ENCODE data around the gene GYG2. TPM values are rescaled to one million over a fixed set of nuclear protein-coding genes. Genes with fewer than 3 reads are reported as not detected.
"Not testable (repeated sequence)": the region's sequence is repeated elsewhere in the genome, so short reads cannot be mapped to it uniquely, and the experiment has no call there.

GYG2 gene
- total RNA-seq, 1 experiment from 2014 or later, result not detected

DNA sequence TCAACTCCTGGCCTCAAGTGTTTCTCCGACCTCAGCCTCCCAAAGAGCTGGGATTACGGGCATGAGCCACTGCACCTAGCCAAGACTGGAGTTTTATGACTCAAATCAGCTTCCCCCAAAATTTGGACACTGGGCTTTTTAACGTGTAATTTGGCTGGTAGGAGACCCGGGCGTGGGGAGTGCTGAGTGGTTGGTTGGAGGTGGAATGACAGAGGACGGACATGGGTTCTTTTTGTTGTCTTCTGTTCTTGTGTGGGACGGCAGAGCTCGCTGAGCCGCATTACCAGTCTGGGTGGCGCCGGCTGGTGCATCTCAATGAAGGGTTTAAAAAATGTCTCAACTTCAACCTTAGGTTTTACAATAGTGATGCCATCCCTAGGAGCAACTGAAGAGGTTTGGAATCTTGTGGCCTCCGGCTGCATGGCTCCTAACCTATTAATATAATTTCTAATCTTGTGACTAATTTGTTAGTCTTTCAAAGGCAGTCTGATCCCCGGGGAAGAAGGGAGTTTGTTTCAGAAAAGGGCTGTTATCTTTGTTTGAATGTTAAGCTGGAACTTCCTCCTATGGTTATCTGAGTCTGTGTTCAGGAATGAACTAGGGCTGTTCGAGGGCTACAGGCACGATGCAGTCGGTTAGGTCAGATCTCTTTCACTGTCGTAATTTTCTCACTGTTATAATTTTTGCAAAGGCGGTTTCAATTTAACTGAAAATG, 26.2 kb upstream of the GYG2 start:
- intact Hi-C loops (cut with micrococcal nuclease); H3K9ac ChIP-seq (ENCODE audit: low read length); H3K27me3 ChIP-seq (ENCODE audit: insufficient read depth, low read length); H3K4me2 ChIP-seq (ENCODE audit: low read length); POLR2A ChIA-PET; CTCF ChIA-PET; H3K9me2 ChIP-seq (ENCODE audit: insufficient read depth); H3K27ac ChIP-seq (ENCODE audit: low read depth, low read length); H3K36me3 ChIP-seq (ENCODE audit: control insufficient read depth in 1 of 2, insufficient read depth in 2 of 2, low read length in 2 of 2); H3K9me3 ChIP-seq (ENCODE audit: control insufficient read depth in 1 of 2, insufficient read depth in 1 of 2, low read depth in 1 of 2, low read length in 2 of 2); RAD21 ChIA-PET (ENCODE audit: low non-redundant PET in 1 of 2, low total read pairs in 2 of 2, uncharacterized antibody in 2 of 2, unreplicated experiment in 2 of 2); H3K4me3 ChIP-seq (replicated peaks in 1 of 2; ENCODE audit: low read depth in 1 of 2, low read length in 2 of 2); DNase-seq (ENCODE audit: low read depth, low spot score); ATAC-seq; H2AFZ ChIP-seq (ENCODE audit: low read depth, low read length, poor library complexity, severe bottlenecking); H3K79me2 ChIP-seq (ENCODE audit: insufficient read depth, low read length); BruUV-seq (replicated peaks); H4K20me1 ChIP-seq (ENCODE audit: insufficient read depth): not testable (repeated sequence)
- peaks cover 3 to 21% of the 10 kb centered on the region in 2 experiments for H3K4me1 ChIP-seq (ENCODE audit: control insufficient read depth in 1 of 2, insufficient read depth in 2 of 2, low read length in 2 of 2)

DNA sequence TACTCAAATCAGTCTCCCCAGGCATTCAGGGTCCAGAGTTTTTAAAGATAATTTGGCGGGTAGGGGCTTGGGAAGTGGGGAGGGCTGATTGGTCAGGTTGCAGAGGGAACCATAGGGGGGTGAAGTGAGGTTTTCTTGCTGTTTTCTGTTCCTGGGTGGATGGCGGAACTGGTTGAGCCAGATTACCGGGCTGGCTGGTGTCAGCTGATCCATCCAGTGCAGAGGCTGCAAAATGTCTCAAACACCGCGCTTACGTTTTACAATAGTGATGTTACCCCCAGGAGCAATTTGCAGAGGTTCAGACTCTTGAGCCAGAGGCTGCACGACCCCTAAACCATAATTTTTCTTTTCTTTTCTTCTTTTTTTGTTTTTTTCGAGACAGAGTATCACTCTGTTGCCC, 25.2 kb upstream of the GYG2 start:
- H3K36me3 ChIP-seq (ENCODE audit: control insufficient read depth in 1 of 2, insufficient read depth in 2 of 2, low read length in 2 of 2); H4K20me1 ChIP-seq (ENCODE audit: insufficient read depth); CTCF ChIA-PET; H3K4me3 ChIP-seq (replicated peaks in 1 of 2; ENCODE audit: low read depth in 1 of 2, low read length in 2 of 2); H3K9ac ChIP-seq (ENCODE audit: low read length); ATAC-seq; RAD21 ChIA-PET (ENCODE audit: low non-redundant PET in 1 of 2, low total read pairs in 2 of 2, uncharacterized antibody in 2 of 2, unreplicated experiment in 2 of 2); BruUV-seq (replicated peaks); H3K27ac ChIP-seq (ENCODE audit: low read depth, low read length); DNase-seq (ENCODE audit: low read depth, low spot score); H3K4me2 ChIP-seq (ENCODE audit: low read length); H3K79me2 ChIP-seq (ENCODE audit: insufficient read depth, low read length); H2AFZ ChIP-seq (ENCODE audit: low read depth, low read length, poor library complexity, severe bottlenecking); H3K9me2 ChIP-seq (ENCODE audit: insufficient read depth); H3K27me3 ChIP-seq (ENCODE audit: insufficient read depth, low read length); POLR2A ChIA-PET; intact Hi-C loops (cut with micrococcal nuclease); H3K9me3 ChIP-seq (ENCODE audit: control insufficient read depth in 1 of 2, insufficient read depth in 1 of 2, low read depth in 1 of 2, low read length in 2 of 2): not testable (repeated sequence)
- peaks cover 3 to 21% of the 10 kb centered on the region in 2 experiments for H3K4me1 ChIP-seq (ENCODE audit: control insufficient read depth in 1 of 2, insufficient read depth in 2 of 2, low read length in 2 of 2)

DNA sequence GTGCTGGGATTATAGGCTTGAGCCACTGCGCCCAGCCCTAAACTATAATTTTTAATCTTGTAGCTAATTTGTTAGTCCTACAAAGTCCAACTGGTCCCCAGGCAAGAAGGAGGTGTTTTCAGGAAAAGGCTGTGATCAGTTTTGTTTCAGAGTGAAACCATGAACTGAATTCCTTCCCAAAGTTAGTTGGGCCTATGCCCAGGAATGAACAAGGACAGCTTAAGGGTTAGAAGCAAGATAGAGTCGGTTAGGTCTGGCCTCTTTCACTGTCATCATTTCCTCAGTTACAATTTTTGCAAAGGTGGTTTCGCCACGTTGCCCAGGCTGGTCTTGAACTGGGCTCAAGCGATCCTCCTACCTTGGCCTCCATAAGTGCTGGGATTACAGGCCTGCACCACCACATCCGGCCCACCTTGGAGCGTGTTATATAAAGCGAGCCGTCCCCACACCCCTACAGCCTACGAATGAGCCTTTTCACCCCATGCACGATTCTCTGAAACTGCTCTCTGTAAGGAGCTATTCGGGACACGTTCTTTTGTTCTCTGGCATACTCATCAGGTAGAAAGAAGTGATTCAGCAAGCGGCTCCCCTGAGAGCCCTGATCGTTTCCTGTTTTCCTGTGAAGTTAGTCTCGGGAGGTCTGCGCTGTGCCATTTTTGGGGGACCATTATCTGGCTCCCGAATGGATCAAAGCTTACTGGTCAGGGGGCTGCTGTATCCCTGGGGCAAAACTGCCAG, 24.5 kb upstream of the GYG2 start:
- Histone ChIP-seq H3K4me1 (ENCODE audit: control insufficient read depth in 1 of 2, insufficient read depth in 2 of 2, low read length in 2 of 2) (peaks cover 3 to 21% of the 10 kb centered on the region in 2 experiments), H3K4me3 (replicated peaks in 1 of 2; ENCODE audit: low read depth in 1 of 2, low read length in 2 of 2) (0 out of 4 replicates have a peak overlapping the region, but pooled peaks of 1 of the 2 experiments have one; percentile 20), H3K4me2 (ENCODE audit: low read length) (peak overlapping the region; percentile 56), H3K27ac (ENCODE audit: low read depth, low read length) (0 out of 2 replicates have a peak overlapping the region, but pooled peaks have one; percentile 26)
- RAD21 ChIA-PET (ENCODE audit: low non-redundant PET in 1 of 2, low total read pairs in 2 of 2, uncharacterized antibody in 2 of 2, unreplicated experiment in 2 of 2); POLR2A ChIA-PET; intact Hi-C loops (cut with micrococcal nuclease); H3K9me2 ChIP-seq (ENCODE audit: insufficient read depth); H3K9ac ChIP-seq (ENCODE audit: low read length); H4K20me1 ChIP-seq (ENCODE audit: insufficient read depth); H3K27me3 ChIP-seq (ENCODE audit: insufficient read depth, low read length); H2AFZ ChIP-seq (ENCODE audit: low read depth, low read length, poor library complexity, severe bottlenecking); CTCF ChIA-PET; DNase-seq (ENCODE audit: low read depth, low spot score); H3K79me2 ChIP-seq (ENCODE audit: insufficient read depth, low read length); BruUV-seq (replicated peaks); H3K36me3 ChIP-seq (ENCODE audit: control insufficient read depth in 1 of 2, insufficient read depth in 2 of 2, low read length in 2 of 2); H3K9me3 ChIP-seq (ENCODE audit: control insufficient read depth in 1 of 2, insufficient read depth in 1 of 2, low read depth in 1 of 2, low read length in 2 of 2): not testable (repeated sequence)
- peak; percentile 59 for ATAC-seq

Measured in HCT116 (cell line).